Neuronal stem cell (in vitro differentiated cells): Measurements from ENCODE around the gene TFEB.

Source experiments
- DNase-seq: peaks from one replicate; pipeline ENCODE4 v3.0.0-alpha.2; 2013; ENCODE audit warnings: low spot score
- H2AFZ ChIP-seq: one replicate; pipeline ENCODE4 v1.6.1; 2013; ENCODE audit warnings: mild to moderate bottlenecking, low read length, inconsistent platforms
- H2AK5ac ChIP-seq: 2 replicates; pipeline ENCODE4 v1.6.1; 2013; ENCODE audit warnings: low read depth, mild to moderate bottlenecking, inconsistent platforms, low read length, moderate library complexity, mixed read lengths
- H2BK120ac ChIP-seq: 2 replicates; pipeline ENCODE4 v1.6.1; 2013; ENCODE audit warnings: low read depth, mild to moderate bottlenecking, inconsistent platforms, low read length, moderate library complexity, mixed read lengths
- H2BK12ac ChIP-seq: one replicate; pipeline ENCODE4 v1.6.1; 2013; ENCODE audit warnings: low read length, inconsistent platforms
- H2BK15ac ChIP-seq: 2 replicates; pipeline ENCODE4 v1.6.1; 2013; ENCODE audit warnings: mild to moderate bottlenecking, low read length, inconsistent platforms, mixed read lengths
- H2BK5ac ChIP-seq: one replicate; pipeline ENCODE4 v1.6.1; 2013; ENCODE audit warnings: inconsistent platforms, mild to moderate bottlenecking, low read length, moderate library complexity
- H3K14ac ChIP-seq: one replicate; pipeline ENCODE4 v1.6.1; 2013; ENCODE audit warnings: low read length, inconsistent platforms
- H3K18ac ChIP-seq: 2 replicates; pipeline ENCODE4 v1.6.1; 2013; ENCODE audit warnings: low read length, inconsistent platforms
- H3K23ac ChIP-seq: 2 replicates; pipeline ENCODE4 v1.6.1; 2013; ENCODE audit warnings: low read depth, mild to moderate bottlenecking, mixed read lengths, low read length, inconsistent platforms; ENCODE audit not compliant: poor library complexity
- H3K27ac ChIP-seq: replicated peaks from 3 replicates; pipeline ENCODE4 v1.5.1; 2013; ENCODE audit warnings: low read length, inconsistent platforms
- H3K27me3 ChIP-seq, 3 experiments: 2 replicates each; pipeline ENCODE4 v1.6.1; 2013; ENCODE audit warnings: low read length in 3 of 3, mild to moderate bottlenecking in 2 of 3, inconsistent platforms in 1 of 3, low read depth in 1 of 3, mixed read lengths in 1 of 3, moderate library complexity in 1 of 3; ENCODE audit not compliant: control insufficient read depth in 3 of 3, insufficient read depth in 3 of 3
- H3K36me3 ChIP-seq, 2 donors: replicated peaks in 1 of 2; 2 replicates each; pipeline ENCODE4 v1.6.1; 2013; ENCODE audit warnings: low read length in 2 of 2; ENCODE audit not compliant: control insufficient read depth in 2 of 2, insufficient read depth in 2 of 2
- H3K4ac ChIP-seq: 2 replicates; pipeline ENCODE4 v1.6.1; 2013; ENCODE audit warnings: inconsistent platforms, mild to moderate bottlenecking, low read length, moderate library complexity
- H3K4me1 ChIP-seq, 2 donors: 1 replicate in 1 of 2; 2 replicates in 1 of 2; pipeline ENCODE4 v1.6.1; 2013; ENCODE audit warnings: low read length in 2 of 2, low read depth in 1 of 2; ENCODE audit not compliant: control insufficient read depth in 2 of 2, insufficient read depth in 1 of 2
- H3K4me2 ChIP-seq: one replicate; pipeline ENCODE4 v1.6.1; 2013; ENCODE audit warnings: mild to moderate bottlenecking, low read length, inconsistent platforms; ENCODE audit not compliant: insufficient read depth, poor library complexity, severe bottlenecking
- H3K4me3 ChIP-seq, 2 donors: 2 replicates each; pipeline ENCODE4 v1.5.1; 2013; ENCODE audit warnings: low read length in 2 of 2, mild to moderate bottlenecking in 2 of 2, inconsistent platforms in 1 of 2, moderate library complexity in 1 of 2
- H3K79me1 ChIP-seq: one replicate; pipeline ENCODE4 v1.6.1; 2013; ENCODE audit warnings: low read depth, mild to moderate bottlenecking, inconsistent platforms, low read length, moderate library complexity
- H3K9ac ChIP-seq: one replicate; pipeline ENCODE4 v1.6.1; 2013; ENCODE audit warnings: mild to moderate bottlenecking, low read depth, low read length, inconsistent platforms; ENCODE audit not compliant: poor library complexity
- H3K9me3 ChIP-seq, 2 donors: replicated peaks in 1 of 2; 2 replicates each; pipeline versions ENCODE3 to v1.6.1; 2013; ENCODE audit warnings: low read length in 2 of 2, mild to moderate bottlenecking in 2 of 2, inconsistent platforms in 1 of 2, low read depth in 1 of 2, mixed read lengths in 1 of 2, moderate library complexity in 1 of 2; ENCODE audit not compliant: control insufficient read depth in 2 of 2, insufficient read depth in 1 of 2
- H4K8ac ChIP-seq: one replicate; pipeline ENCODE4 v1.6.1; 2013; ENCODE audit warnings: low read depth, mild to moderate bottlenecking, inconsistent platforms, low read length, moderate library complexity
- H4K91ac ChIP-seq: one replicate; pipeline ENCODE4 v1.6.1; 2013; ENCODE audit warnings: low read length, low read depth, mild to moderate bottlenecking, inconsistent platforms; ENCODE audit not compliant: poor library complexity
- WGBS, 2 donors: extraction: QIAGEN DNeasy Blood & Tissue Kit; methylation state at CpG; one replicate each; pipeline ENCODE4 v1.1.7; 2013; ENCODE audit warnings: missing lambda C conversion rate in 2 of 2, mixed read lengths in 1 of 2; ENCODE audit not compliant: insufficient read length in 2 of 2, insufficient replicate concordance in 1 of 2; ENCODE audit errors: extremely low coverage in 2 of 2; 5-methylcytosine and 5-hydroxymethylcytosine counted together

TFEB gene

DNA sequence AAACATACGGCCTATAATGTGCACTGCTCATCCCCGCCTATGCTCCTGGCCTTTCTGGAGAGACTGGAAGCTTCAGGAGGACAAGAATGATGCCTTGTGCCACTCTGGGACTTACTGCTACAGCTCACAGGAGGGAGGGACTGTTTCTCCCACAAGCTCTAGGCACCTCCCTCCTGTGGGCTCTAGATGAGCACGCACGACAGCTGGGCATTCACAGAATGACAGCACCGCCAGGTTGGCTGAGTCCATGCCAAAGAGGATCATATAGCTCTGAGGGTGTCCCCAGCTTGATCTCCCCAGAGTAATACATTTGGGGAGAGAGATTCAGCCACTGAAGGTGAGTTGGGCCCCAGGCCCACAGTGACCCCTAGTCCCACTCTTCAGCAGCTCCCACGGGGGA lies 21.9 kb upstream of the TFEB start:
- H3K9ac ChIP-seq = no peak overlapping the region
- WGBS, 2 donors = no CpG with 5 or more reads among the region's 6 CpGs
- H3K4me1 ChIP-seq = no peaks in the 10 kb centered on the region
- no peak overlapping the region for H2BK12ac ChIP-seq
- no peak overlapping the region for H3K14ac ChIP-seq
- H2BK120ac ChIP-seq = no peak overlapping the region
- H2AK5ac ChIP-seq = no peak overlapping the region
- no peak overlapping the region for H3K4ac ChIP-seq
- DNase-seq = no peak
- H2AFZ ChIP-seq = no peak overlapping the region
- H3K36me3 ChIP-seq = no peaks in the 10 kb centered on the region
- no peak overlapping the region for H4K91ac ChIP-seq
- H3K18ac ChIP-seq = no peak overlapping the region
- no peak overlapping the region for H3K27ac ChIP-seq
- no peak overlapping the region for H3K4me2 ChIP-seq
- H3K4me3 ChIP-seq = no peak overlapping the region
- no peaks in the 10 kb centered on the region for H3K79me1 ChIP-seq
- H2BK15ac ChIP-seq = no peak overlapping the region
- no peaks in the 10 kb centered on the region for H3K9me3 ChIP-seq
- H4K8ac ChIP-seq = no peak overlapping the region
- H2BK5ac ChIP-seq = no peak overlapping the region
- H3K27me3 ChIP-seq = peaks cover 0 to 41% (median 0%) of the 10 kb centered on the region in 3 experiments
- no peak overlapping the region for H3K23ac ChIP-seq

DNA sequence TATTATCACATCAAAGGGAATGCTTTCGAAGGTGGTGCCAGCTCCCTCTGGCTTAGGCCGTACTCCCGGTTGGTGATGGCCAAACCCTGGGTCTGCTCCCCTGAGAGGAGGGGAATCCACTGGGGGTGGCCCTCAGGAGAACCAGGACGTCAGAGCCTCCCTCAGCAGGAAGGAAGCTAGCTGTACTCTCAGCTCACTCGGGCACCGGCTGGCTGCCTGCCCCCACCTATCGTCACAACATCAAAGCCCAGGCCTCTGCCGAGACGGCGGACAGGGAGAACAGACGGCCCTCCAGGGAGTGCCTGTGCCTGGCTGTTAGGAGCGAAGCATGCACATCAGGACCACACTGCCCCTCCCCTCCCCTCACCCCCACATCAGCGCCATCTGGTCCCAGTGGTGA lies 20.9 kb upstream of the TFEB start:
- H3K14ac ChIP-seq = no peak overlapping the region
- peaks cover 0 to 44% (median 0%) of the 10 kb centered on the region in 3 experiments for H3K27me3 ChIP-seq
- H3K4me2 ChIP-seq = no peak overlapping the region
- no peak overlapping the region for H2BK120ac ChIP-seq
- no peak overlapping the region for H3K4me3 ChIP-seq
- no peak overlapping the region for H2BK12ac ChIP-seq
- H3K18ac ChIP-seq = no peak overlapping the region
- no peak overlapping the region for H3K27ac ChIP-seq
- H3K4ac ChIP-seq = no peak overlapping the region
- no peak overlapping the region for H4K8ac ChIP-seq
- H2BK5ac ChIP-seq = no peak overlapping the region
- H2AK5ac ChIP-seq = no peak overlapping the region
- H3K79me1 ChIP-seq = no peaks in the 10 kb centered on the region
- H4K91ac ChIP-seq = no peak overlapping the region
- H3K36me3 ChIP-seq = no peaks in the 10 kb centered on the region
- H2AFZ ChIP-seq = no peak overlapping the region
- no peak overlapping the region for H3K23ac ChIP-seq
- no peaks in the 10 kb centered on the region for H3K9me3 ChIP-seq
- DNase-seq = no peak
- no peak overlapping the region for H2BK15ac ChIP-seq
- H3K9ac ChIP-seq = no peak overlapping the region
- no peaks in the 10 kb centered on the region for H3K4me1 ChIP-seq
- no CpG with 5 or more reads among the region's 13 CpGs for WGBS, 2 donors

DNA sequence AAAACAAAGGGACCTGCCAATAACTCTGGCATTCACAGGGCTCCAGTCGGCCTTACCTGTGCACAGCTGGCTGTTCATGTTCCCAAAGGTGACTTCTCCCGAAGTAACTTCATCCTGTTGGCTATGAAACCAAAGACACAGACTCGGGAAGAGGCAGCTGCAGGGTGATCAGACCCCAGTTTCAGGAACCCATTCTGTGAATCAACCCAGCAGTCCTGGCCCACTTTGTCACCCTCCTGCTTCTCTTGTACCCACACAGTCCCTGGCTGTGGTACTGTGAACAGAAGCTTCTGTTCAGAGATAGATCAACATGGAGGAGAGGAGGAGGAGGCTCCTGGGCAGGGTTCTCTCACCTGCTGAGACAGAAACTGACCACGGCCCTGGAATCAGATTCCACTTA lies 20.5 kb upstream of the TFEB start:
- Histone ChIP-seq H2BK12ac (no peak overlapping the region), H2BK5ac (no peak overlapping the region), H3K27ac (no peak overlapping the region), H3K4me2 (no peak overlapping the region), H3K79me1 (no peaks in the 10 kb centered on the region), H3K9ac (no peak overlapping the region), H3K9me3 (no peaks in the 10 kb centered on the region), H4K8ac (no peak overlapping the region), H3K36me3 (no peaks in the 10 kb centered on the region), H2AK5ac (no peak overlapping the region), H3K14ac (no peak overlapping the region), H3K23ac (no peak overlapping the region), H3K4me3 (no peak overlapping the region), H3K4ac (no peak overlapping the region), H2AFZ (no peak overlapping the region), H3K4me1 (no peaks in the 10 kb centered on the region), H3K27me3 (peaks cover 0 to 48% (median 0%) of the 10 kb centered on the region in 3 experiments), H2BK120ac (no peak overlapping the region), H3K18ac (no peak overlapping the region), H2BK15ac (no peak overlapping the region), H4K91ac (no peak overlapping the region)
- DNase-seq = no peak
- WGBS, 2 donors = no CpG with 5 or more reads among the region's 4 CpGs

DNA sequence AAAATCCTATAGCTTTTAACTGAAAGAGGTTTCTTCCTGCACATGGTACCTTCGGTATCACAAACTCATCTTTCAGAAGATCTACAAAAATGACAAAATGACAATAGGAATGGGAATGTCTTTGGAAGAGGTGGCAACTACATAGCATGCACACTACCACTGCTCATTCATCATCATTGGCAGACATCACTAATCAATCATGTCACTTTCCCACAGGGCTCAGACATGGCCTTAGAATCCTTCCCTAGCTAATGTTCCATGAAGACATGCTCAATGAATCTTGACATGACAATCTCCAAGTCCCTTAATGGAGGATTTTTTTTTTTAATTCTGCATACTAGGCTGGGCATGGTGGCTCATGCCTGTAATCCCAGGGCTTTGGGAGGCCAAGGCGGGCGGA lies 15.0 kb upstream of the TFEB start:
- no peak overlapping the region for H4K91ac ChIP-seq
- no peak overlapping the region for H3K4me2 ChIP-seq

More for the DNA sequence above, 15.0 kb upstream of the TFEB start:
- H3K79me1 ChIP-seq = no peaks in the 10 kb centered on the region
- H3K27me3 ChIP-seq = peaks cover 0 to 49% (median 0%) of the 10 kb centered on the region in 3 experiments
- no peak overlapping the region for H2BK120ac ChIP-seq
- no peak overlapping the region for H2AFZ ChIP-seq
- H3K9ac ChIP-seq = no peak overlapping the region
- no peak overlapping the region for H3K4ac ChIP-seq
- no peak overlapping the region for H3K4me3 ChIP-seq
- DNase-seq = no peak
- peaks cover 0 to 2% of the 10 kb centered on the region in 2 donors for H3K9me3 ChIP-seq
- no peaks in the 10 kb centered on the region for H3K4me1 ChIP-seq
- H2BK5ac ChIP-seq = no peak overlapping the region
- H3K23ac ChIP-seq = no peak overlapping the region
- H2BK12ac ChIP-seq = no peak overlapping the region
- no CpG with 5 or more reads among the region's 3 CpGs for WGBS, 2 donors
- no peak overlapping the region for H2AK5ac ChIP-seq
- no peak overlapping the region for H4K8ac ChIP-seq
- H3K18ac ChIP-seq = no peak overlapping the region
- no peak overlapping the region for H3K27ac ChIP-seq
- no peak overlapping the region for H3K14ac ChIP-seq
- H3K36me3 ChIP-seq = no peaks in the 10 kb centered on the region
- H2BK15ac ChIP-seq = no peak overlapping the region
